A172 (cell line): ENCODE measurements around the gene SHOC2. TPM values are rescaled to one million over a fixed set of nuclear protein-coding genes. Genes with fewer than 3 reads are reported as not detected.

Experiments used
- total RNA-seq: library from RNA; depleted of rRNA; stranded (reverse); fragments of >200 nt; shearing (Covaris generic); gene quantifications from 2 replicates; pipeline ENCODE4 v1.2.3, GENCODE V29; 2014; rRNA removed

The SHOC2 gene
- total RNA-seq, 1 experiment from 2014 or later: 43.7 TPM

Other genes starting within 250 kb of the SHOC2 start
- gene PDCD4, start 47.7 kb upstream of the SHOC2 start, total RNA-seq: 23.2 and 23.3 TPM in 2 replicates
- gene BBIP1, start 424 bp upstream of the SHOC2 start, total RNA-seq: 47.6 and 76.2 TPM in 2 replicates
- gene ADRA2A, start 157.4 kb downstream of the SHOC2 start, total RNA-seq: not detected in 2 replicates